Measurements from ENCODE around the gene MGLL.

GRCh38 chr3:127732303-127732702 lies 90.0 kb downstream of the MGLL start:
- TF ChIP-seq CTCF (conservative IDR thresholded peaks at IDR 0.05) (no peak), ZFX (IDR thresholded peaks at IDR 0.05) (no peak)

All from C4-2B (cell line).